Activated CD8-positive, alpha-beta memory T cell treated with anti-CD3 and anti-CD28 coated beads for 4 hours (primary cell): ENCODE data around the gene CCNT1.
"Not testable (repeated sequence)": the region's sequence is repeated elsewhere in the genome, so short reads cannot be mapped to it uniquely, and the experiment has no call there.

Experiments used
- DNase-seq, 2 donors: peaks; one replicate each; pipeline ENCODE4 v3.0.0-alpha.2; 2020; ENCODE audit warnings: low read depth in 2 of 2

Gene CCNT1

DNA sequence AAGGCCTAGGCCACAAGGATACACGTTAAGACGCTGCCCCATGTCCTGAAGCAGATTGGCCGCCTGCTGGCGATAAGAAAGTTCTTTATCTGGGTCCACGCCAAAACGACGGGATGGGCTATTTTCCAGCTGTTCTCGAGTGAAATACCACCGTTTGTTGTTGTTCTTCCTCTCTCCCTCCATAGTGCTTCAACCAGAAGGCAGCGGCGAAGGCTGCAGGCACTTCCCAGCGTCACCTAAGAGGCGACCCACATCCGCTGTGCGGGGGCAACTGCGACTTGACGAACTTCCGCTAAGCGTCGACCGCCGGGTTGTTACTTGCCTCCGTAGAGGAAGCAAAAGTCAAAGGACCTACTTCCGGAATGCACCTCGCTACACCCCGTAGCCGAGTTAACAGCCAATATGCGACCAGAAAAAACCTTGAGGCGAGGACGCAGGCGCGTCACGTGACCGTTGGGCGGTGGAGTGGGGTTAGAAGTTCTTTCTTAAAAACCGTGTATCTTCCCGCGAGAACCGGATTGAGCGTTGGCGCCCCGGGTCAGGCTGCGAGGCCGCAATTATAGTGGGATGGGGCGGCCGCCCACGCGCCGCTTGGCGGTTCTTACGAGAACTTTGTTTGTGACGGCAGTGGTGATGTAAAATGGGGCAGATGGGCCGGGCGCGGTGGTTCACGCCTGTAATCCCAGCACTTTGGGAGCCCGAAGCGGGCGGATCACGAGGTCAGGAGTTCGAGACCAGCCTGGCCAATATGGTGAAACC is at the start of gene CCNT1:
TSS of gene CCNT1 (minus strand) at position 215 of the 759 bp plus-strand sequence. CDS start at position 183, 32 bp downstream.
- DNase-seq = peak; percentile 97 to 99

DNA sequence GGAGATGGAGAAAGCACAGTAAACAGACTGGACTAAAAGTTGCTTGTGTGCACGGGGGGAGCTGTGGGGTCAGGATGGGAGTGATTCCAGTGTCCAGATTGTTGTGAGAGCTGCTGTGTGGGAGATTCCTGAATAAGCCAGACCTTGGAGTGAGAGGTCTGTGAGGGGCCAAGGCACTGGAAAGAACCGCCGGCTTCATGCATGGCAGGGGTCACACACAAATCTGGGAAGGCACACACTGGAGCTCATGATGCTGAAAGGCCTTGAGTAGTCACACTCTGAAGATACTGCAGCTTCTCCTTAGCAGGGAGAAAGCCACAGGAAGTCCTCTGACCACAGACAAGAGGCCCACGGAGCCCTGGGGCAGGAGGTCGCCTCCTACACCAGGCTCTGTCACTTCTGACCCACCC is 49.3 kb upstream of the CCNT1 start:
- DNase-seq = no peak

DNA sequence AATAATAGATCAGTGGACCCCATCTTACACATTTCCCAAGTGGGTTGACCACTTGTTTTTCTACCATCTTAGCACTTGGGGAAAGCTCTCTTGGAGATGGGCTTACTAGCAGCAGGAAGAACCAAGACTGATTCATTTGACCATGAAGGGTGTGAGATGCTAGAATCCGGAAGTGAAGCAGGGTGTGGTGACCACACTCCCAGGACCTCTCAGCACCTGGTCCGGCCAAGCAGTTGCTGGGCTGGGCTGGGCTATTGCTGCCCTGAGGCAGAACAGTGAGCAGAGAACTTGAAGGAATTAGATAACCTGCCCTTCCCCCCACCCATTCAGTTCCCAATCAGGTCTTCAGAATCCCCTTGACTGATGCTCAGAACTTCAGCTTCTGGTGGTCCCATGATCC is 48.0 kb upstream of the CCNT1 start:
- no peak for DNase-seq

DNA sequence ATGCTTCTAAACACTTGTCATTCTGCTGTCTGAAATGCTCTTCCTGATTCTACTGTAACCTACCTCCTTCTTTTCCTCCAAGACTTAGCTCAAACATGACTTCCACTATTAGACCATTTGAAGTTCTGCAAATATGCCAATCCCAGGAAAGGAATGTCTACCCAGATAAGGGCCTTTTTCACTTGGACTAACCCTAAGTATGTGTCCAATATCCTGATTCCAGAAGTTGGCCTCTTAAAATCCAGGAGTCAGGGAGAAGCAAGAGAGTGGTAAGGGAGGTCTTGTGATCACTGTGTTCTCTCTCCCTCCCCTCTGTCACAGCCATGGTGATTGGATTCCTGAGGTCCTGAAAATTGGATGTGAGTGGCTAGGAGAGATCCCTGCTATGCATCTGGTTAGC is 42.2 kb upstream of the CCNT1 start:
- DNase-seq = no peak

DNA sequence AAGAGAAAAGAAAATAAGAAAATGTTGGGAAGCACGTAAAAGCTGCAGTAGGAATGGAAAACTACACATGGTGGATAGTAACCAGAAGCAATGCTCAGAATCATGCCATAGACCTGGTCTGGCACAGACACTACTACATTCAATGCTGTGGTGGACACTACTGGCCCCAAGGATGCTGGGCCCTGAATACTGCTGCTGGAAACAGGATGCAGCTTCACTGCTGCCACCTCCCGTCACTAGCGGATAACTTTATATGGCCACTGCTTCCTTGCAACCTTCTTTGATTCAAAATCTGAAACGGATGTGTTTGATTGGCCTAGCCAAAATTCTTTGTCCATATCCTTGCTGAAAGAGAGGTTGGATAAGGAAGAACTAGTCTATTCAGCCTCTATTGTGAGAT is 41.7 kb upstream of the CCNT1 start:
- no peak for DNase-seq

DNA sequence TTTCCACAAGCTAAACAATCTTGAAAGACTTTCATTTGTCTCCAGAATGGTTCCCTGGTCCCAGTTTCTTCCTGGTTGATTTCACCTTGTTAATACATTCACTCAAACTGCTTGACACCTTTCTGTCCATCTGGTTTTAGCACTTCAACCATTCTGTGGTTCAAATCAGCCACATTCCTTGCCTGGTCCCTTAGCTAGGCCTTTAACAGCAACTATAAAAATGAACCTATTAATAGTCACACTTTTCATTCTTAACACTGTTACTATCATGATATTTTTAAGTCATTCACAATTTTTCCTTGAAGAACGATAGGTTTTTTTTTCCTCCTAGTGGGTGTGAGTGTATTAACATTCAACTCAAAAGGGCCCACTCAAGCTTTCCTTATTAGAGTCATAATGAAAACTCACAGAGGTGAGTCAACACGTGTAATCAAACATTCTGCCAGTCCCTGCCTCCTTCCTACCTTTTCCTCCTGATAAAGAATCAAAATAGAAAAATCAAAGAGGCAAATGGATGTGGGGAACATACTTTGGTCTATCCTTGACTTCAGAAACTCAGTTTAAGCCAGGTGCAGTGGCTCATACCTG is 34.4 kb upstream of the CCNT1 start:
- DNase-seq = no peak

DNA sequence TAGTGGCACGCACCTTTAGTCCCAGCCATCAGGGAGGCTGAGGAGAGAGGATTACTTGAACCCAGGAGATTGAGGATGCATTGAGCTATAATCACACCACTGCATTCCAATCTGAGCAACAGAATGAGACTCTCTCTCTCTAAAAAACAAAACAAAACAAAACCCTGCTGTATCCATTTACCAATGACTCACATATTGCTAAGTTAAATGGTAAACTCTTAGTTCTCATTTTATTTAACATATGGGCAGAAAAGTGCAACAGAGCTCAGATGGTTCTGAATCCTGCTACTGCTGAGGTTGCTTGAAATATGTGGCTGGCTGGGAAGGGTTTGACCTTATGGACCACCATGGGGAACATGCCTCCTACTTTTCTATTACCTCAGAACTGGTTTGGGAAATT is 33.7 kb upstream of the CCNT1 start:
- no peak for DNase-seq

DNA sequence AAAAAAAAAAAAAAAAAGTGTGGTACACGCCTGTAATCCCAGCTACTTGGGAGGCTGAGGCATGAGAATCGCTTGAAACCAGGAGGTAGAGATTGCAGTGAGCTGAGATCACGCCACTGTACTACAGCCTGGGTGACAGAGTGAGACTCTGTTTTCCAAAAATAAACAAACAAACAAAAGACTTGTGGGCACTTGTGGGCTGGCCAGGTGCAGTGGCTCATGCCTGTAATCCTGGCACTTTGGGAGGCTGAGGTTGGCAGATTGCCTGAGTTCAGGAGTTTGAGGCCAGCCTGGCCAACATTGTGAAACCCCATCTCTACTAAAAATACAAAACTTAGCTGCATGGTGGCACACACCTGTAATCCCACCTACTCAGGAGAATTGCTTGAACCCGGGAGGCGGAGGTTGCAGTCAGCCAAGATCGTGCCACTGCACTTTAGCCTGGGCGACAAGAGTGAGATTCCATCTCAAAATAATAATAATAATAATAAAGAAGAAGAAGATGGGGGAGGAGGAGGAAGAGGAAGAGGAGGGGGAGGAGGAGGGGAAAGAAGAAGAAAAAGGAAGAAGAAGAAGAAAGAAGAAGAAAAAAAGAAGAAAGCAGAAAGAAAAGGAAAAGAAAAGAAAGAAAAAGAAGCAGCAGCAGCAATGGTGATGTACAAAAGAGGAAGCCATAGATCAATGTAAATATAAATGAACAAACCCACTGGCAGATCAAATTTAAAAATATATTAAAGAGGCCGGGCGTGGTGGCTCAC is 27.9 kb upstream of the CCNT1 start:
- no peak for DNase-seq

DNA sequence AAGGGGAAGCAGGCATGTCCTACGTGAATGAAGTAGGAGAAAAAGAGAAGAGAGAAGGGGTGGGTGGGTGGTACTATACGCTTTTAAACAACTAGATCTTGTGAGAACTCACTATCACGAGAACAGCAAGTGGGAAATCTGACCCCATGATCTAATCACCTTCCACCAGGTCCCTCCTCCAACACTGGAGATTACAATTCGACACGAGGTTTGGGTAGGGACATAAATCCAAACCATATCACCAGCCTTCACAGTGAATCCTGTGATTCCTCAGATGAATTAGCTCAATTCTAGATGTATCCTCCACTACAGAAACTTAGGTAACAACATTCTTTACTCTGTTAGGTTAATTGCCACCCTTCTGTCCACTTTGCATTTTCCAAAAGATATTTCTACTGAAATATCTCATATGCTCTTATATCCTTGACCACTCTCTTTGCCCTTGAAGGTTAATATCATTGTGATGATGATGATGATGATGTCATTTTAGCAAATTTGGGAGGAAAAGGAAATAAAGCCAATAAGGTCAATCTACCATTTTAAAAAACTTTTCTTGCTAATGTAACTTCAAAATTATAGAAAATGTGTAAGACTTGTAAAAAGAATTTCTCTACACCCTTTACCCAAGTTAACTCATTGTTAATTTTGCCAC is 23.2 kb upstream of the CCNT1 start:
- no peak for DNase-seq

DNA sequence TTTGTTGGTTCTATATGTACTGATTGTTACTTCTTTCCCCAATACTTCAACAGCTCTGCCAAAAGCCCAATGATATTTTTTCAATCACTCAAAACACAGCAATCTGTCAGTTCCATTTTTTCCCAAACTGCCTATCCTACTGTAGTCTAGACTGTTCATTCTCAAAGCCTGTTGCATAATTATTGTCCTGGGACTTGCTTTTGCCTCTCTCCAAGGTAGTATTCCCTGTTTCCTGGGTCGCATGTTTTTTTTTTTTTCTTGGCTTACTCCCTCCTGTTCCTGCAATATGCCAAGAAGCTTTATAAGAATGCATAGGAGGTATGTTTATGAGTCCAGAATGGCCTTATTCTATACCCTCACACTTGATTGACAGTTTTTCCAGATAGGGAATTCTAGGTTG is 19.9 kb upstream of the CCNT1 start:
- DNase-seq = no peak

DNA sequence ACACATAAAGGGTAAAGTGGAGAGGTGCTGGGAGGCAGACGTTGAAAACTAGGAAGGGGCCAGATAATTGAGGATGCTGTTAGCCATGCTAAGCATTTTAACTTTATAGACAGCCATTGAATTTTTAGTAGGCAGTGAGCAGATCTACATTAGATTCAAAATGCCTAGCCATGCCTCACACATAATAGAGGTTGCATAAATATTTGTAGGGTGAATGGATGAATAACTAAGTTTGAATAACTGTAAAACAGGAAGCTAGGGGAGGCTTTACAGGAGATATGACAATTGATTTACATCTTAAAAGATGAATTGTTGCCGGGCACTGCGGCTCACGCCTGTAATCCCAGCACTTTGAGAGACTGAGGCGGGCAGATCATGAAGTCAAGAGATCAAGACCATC is 12.3 kb upstream of the CCNT1 start:
- no peak for DNase-seq

DNA sequence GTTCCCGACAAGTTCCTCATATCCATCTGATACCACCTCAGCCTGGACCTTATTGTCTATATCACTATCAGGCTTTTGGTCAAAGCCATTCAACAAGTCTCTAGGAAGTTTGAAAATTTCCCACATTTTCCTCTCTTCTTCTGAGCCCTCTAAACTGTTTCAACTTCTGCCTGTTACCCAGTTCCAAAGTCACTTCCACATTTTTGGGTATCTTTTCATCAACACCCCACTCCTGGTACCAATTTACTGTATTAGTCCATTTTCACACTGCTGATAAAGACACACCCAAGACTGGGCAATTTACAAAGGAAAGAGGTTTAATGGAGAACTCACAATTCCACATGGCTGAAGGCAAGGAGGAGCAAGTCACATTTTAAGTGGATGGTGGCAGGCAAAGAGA is 4.2 kb upstream of the CCNT1 start:
- DNase-seq = not testable (repeated sequence)

DNA sequence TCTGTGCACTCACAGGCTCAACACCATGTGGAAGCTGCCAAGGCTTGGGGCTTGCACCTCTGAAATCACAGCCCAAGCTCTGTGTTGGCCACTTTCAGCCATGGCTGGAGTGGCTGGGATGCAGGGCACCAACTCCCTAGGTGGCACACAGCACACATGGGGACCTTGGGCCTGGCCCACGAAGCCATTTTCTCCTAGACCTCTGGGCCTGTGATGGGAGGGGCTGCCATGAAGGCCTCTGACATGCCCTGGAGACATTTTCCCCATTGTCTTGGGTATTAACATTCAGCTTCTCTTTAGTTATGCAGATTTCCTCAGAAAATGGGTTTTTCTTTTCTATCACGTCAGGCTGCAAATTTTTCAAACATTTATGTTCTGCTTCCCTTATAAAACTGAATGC is 3.7 kb upstream of the CCNT1 start:
- DNase-seq = not testable (repeated sequence)

DNA sequence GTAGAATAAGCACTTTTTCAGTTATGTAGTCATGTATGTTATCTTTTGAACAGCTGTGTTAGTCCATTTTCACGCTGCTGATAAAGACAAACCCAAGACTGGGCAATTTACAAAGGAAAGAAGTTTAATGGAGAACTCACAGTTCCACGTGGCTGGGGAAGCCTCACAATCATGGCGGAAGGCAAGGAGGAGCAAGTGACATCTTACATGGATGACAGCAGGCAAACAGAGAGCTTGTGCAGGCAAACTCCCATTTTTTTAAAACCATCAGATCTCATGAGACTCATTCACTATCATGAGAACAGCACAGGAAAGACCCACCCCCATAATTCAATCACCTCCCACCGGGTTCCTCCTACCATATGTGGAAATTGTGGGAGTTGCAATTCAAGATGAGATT is 2.5 kb upstream of the CCNT1 start:
- not testable (repeated sequence) for DNase-seq

DNA sequence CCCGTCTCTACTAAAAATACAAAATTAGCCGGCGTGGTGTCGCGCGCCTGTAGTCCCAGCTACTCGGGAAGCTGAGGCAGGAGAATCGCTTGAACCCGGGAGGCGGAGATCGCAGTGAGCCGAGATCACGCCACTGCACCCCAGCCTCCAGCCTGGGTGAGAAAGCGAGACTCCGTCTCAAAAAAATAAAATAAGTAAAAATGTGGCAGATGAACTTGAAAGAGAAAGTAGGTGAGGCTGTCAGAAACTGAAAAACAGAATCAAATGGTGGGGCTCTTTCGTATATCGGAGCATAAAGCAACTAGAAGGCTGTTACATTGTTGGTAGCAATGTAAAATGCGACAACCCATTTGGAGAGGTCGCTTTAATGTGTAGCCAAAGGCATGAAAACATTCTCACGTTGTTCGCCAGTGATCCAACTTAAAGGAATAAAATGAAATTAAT is 767 bp upstream of the CCNT1 start:
- no peak for DNase-seq

DNA sequence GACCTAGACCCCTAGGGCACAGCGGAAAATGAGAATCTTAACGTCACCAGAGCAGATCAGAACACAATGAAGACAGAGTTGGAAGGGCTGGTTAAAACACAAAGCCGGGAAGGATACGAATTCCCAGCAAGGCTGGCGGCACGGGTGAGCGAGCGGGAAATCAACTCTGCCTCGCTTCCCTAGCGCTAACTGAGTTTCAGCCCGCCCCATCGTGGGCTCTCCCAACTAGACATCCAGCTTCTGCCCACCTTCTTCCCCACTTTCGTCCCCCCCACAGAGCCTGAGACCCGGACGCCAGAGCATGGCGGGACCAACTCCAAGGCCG is 377 bp downstream of the CCNT1 start:
- DNase-seq = no peak

DNA sequence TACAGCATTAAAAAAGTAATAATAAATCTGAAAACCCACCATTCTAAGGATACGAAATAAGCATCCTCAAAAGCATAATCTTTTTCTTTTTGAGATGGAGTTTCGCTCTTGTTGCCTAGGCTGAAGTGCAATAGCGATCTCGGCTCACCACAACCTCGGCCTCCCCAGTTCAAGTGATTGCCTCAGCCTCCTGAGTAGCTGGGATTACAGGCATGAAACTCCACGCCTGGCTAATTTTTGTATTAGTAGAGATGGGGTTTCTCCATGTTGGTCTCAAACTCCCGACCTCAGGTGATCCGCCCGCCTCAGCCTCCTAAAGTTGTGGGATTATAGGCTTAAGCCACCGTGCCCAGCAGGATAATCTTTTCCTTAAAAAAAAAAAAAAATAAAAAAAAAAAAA is 4.3 kb downstream of the CCNT1 start:
- DNase-seq = no peak

DNA sequence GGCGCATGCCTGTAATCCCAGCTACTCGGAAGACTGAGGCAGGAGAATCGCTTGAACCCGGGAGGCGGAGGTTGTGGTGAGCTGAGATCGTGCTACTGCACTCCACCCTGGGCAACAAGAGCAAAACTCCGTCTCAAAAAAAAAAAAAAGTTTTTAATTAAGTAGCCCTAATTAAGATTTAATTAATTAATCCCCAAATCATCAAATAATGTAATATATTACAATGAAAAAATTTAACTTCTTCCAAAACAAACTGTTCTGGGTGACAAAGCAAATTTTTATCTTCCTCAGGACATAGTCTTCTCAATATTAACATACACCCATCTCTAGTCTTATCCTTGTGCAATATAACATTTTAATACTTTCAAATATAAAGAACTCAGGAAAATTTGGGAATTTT is 17.7 kb downstream of the CCNT1 start:
- not testable (repeated sequence) for DNase-seq

DNA sequence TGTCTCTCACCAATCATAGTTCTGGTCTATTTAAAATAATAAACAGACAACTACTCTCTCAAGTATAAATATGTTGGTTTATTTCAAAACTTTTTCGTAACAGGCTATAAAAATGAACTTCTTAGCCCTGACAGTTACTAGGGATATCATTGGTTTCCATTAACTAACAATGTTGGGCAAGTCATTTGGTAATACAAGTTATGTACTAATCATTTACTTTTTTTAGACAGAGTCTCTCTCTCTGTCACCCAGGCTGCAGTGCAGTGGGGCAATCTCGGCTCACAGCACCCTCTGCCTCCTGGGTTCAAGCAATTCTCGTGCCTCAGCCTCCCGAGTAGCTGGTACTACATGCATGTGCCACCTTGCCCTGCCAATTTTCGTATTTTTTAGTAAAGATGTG is 19.9 kb downstream of the CCNT1 start:
- DNase-seq = no peak

DNA sequence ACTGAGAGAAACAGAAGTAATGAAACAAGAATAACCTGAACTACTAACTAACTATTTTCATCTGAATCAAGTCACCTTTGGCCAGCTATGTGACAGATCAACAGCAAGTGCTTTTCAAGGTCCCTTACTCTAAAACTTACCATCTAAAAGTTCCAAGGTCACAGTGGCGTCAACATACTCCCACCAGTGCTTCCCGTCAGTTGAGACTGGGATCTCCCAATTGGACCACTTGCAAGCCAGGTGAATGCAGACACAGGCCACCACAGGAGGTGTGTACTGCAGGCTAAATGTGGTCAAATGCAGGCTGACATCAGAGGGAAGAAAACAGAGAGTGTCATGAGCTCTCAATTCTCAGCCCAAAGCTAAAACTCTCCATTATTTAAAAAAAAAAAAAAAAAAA is 20.6 kb downstream of the CCNT1 start:
- DNase-seq = no peak

DNA sequence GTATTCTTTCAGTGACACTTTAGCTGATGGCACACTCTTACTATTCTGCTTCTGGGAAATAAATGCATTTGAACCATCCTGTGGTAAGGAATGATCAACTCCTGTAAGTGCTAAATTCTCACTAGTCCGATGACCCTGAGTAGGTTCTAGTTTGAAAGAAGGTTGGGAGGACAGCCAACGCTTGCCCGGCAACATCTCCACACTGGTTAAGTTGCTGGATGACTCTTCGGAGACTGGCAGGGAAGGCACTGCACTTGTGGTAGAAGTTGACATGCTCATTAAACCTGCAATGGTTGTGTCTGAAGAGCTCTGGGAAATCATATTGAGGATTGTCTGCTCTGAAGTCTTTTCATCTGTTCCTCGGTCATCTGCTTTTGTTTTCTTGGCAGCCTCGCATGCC is 22.5 kb downstream of the CCNT1 start:
- DNase-seq = no peak

DNA sequence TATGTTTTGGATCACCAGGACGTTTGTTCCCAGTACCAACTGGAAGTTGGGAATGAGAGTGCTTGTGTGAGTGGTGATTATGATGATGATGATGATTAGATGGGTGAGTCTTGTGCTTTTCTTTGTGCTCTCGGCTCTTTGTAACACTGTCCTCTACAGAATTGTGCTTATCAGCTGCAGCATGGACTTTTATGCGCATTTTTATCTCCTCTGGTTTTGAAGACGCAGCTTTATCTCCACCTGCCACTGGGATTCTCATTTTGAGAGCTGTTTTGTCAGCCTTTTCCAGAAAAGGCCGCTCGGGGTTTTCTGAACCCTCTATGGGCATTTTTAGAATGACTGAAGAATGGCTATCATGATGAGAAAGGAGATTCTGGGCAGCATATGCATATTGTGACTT is 22.9 kb downstream of the CCNT1 start:
- no peak for DNase-seq
